Keratinocyte (primary cell): ENCODE data around the gene LSP1. TPM values are rescaled to one million over a fixed set of nuclear protein-coding genes. Genes with fewer than 3 reads are reported as not detected.

ENCODE experiments used
- DNase-seq: peaks from one replicate; pipeline ENCODE4 v3.0.0-alpha.2; 2011; ENCODE audit warnings: low read depth, missing footprints, low spot score
- FAIRE-seq: peaks from 2 replicates; lab custom pipeline; 2011; peaks lifted over from hg19 to GRCh38; lab: Jason Lieb, UNC
- H2AFZ ChIP-seq: 2 replicates; pipeline ENCODE4 v1.6.0; 2012; ENCODE audit warnings: low read length, control low read depth, inconsistent platforms; ENCODE audit not compliant: control insufficient read depth
- H3K27ac ChIP-seq: 2 replicates; pipeline ENCODE4 v1.5.1; 2011; ENCODE audit warnings: low read length; ENCODE audit not compliant: control insufficient read depth, insufficient read depth
- H3K27me3 ChIP-seq: 3 replicates; pipeline ENCODE4 v1.6.0; 2011; ENCODE audit warnings: low read length; ENCODE audit not compliant: control insufficient read depth, insufficient read depth; ENCODE audit errors: extremely low read depth
- H3K36me3 ChIP-seq, 2 experiments: 2 replicates in 1 of 2; 3 replicates in 1 of 2; pipeline ENCODE4 v1.5.1; 2011; ENCODE audit warnings: low read length in 2 of 2, mild to moderate bottlenecking in 1 of 2; ENCODE audit not compliant: control insufficient read depth in 2 of 2, insufficient read depth in 2 of 2; ENCODE audit errors: extremely low read depth in 1 of 2
- H3K4me1 ChIP-seq: 3 replicates; pipeline ENCODE4 v1.5.1; 2011; ENCODE audit warnings: low read length; ENCODE audit not compliant: control insufficient read depth, insufficient read depth; ENCODE audit errors: extremely low read depth
- H3K4me2 ChIP-seq: 3 replicates; pipeline ENCODE4 v1.6.0; 2011; ENCODE audit warnings: low read depth, low read length; ENCODE audit not compliant: control insufficient read depth, insufficient read depth; ENCODE audit errors: extremely low read depth
- H3K4me3 ChIP-seq, 3 experiments: fragments of 200-600 bp in 1 of 3; sonication (generic) in 1 of 3; 2 replicates in 2 of 3; 3 replicates in 1 of 3; pipeline ENCODE4 v1.5.1; 2011 to 2016; ENCODE audit warnings: low read length in 3 of 3, mild to moderate bottlenecking in 3 of 3, control low read depth in 2 of 3, inconsistent platforms in 1 of 3, low read depth in 1 of 3, mixed read lengths in 1 of 3, mixed run types in 1 of 3, moderate library complexity in 1 of 3; ENCODE audit not compliant: control insufficient read depth in 2 of 3, insufficient read depth in 2 of 3; ENCODE audit errors: extremely low read depth in 1 of 3
- H3K79me2 ChIP-seq: 2 replicates; pipeline ENCODE4 v1.6.0; 2012; ENCODE audit warnings: low read length; ENCODE audit not compliant: control insufficient read depth, insufficient read depth
- H3K9ac ChIP-seq: 3 replicates; pipeline ENCODE4 v1.6.0; 2011; ENCODE audit warnings: low read length; ENCODE audit not compliant: control insufficient read depth, insufficient read depth; ENCODE audit errors: extremely low read depth
- H3K9me1 ChIP-seq: 3 replicates; pipeline ENCODE4 v1.6.0; 2011; ENCODE audit warnings: low read length; ENCODE audit not compliant: control insufficient read depth, insufficient read depth; ENCODE audit errors: extremely low read depth
- H3K9me3 ChIP-seq: 2 replicates; pipeline ENCODE4 v1.5.1; 2012; ENCODE audit warnings: low read depth, low read length; ENCODE audit not compliant: control insufficient read depth
- H4K20me1 ChIP-seq: 3 replicates; pipeline ENCODE4 v1.6.0; 2011; ENCODE audit warnings: low read length; ENCODE audit not compliant: control insufficient read depth, insufficient read depth; ENCODE audit errors: extremely low read depth
- CTCF ChIP-seq, 3 experiments: IDR thresholded peaks in 1 of 3; conservative IDR thresholded peaks in 1 of 3; optimal IDR thresholded peaks in 1 of 3; 2 replicates in 2 of 3; 3 replicates in 1 of 3; pipeline versions ENCODE3 to v1.5.1; 2011; ENCODE audit warnings: low read length in 3 of 3, mild to moderate bottlenecking in 3 of 3, moderate library complexity in 2 of 3, control low read depth in 1 of 3, inconsistent platforms in 1 of 3; ENCODE audit not compliant: insufficient read depth in 2 of 3; ENCODE audit errors: extremely low read depth in 1 of 3
- EZH2 ChIP-seq: IDR thresholded peaks from one replicate; pipeline ENCODE4 v1.6.1; 2012; ENCODE audit warnings: inconsistent platforms, mild to moderate bottlenecking, low read length, moderate library complexity
- dilution Hi-C: fragments of 300-500 bp; cut with MboI; formaldehyde crosslinking; loops from one replicate; pipeline ENCODE4 v1.7.0; 2020; ENCODE audit warnings: low sequenced_read_pairs; ENCODE audit not compliant: extremely low pct_ligation_motif_present
- polyA plus RNA-seq, 5 experiments: library from polyadenylated mRNA; depleted of rRNA in 3 of 5; stranded (reverse) in 3 of 5; stranded (forward) in 1 of 5; unstranded in 1 of 5; fragments of >200 nt; gene quantifications; 1 replicate in 1 of 5; 2 replicates in 3 of 5; 3 replicates in 1 of 5; pipeline versions ENCODE4 v1.2.1 to v1.2.3, GENCODE V29; 2011 to 2012; ENCODE audit warnings: missing spikeins in 2 of 5, low read depth in 1 of 5, low replicate concordance in 1 of 5

Gene LSP1
- polyA plus RNA-seq, 1 donor (not counting 4 experiments of a cell fraction or from before 2014, with no cell fraction given), result 0.94 TPM

DNA sequence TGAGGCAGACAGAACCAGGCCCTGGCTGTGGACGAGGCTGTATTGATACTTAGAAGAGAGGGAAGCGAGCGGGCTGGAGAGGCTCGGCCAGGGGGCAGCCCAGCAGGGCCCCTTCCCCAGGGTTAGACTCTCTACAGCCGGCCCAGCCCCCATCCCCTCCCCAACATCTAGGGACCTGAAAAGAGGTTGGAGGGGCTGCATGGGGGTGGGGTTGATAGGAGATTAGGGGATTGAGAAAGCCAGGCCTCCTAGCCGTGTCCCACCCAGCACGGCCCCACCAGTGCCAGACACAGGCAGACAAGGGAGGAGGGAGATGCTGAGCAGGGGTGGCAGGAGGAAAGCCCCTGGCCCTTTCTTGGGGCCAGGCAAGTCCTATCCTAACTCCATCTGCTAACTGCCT, 5.7 kb downstream of the LSP1 start:
- no peaks in the 10 kb centered on the region for H4K20me1 ChIP-seq
- no peak overlapping the region for H3K4me2 ChIP-seq
- H3K36me3 ChIP-seq, result no peaks in the 10 kb centered on the region
- no peak overlapping the region for H3K9ac ChIP-seq
- no peak overlapping the region for H3K4me3 ChIP-seq
- no peak for DNase-seq
- H3K27me3 ChIP-seq, result no peaks in the 10 kb centered on the region
- no peak for FAIRE-seq
- H3K9me3 ChIP-seq, result no peaks in the 10 kb centered on the region
- TF ChIP-seq EZH2 (no peak), CTCF (optimal IDR thresholded peaks at IDR 0.05 in 1 of 3, IDR thresholded peaks at IDR 0.05 in 1 of 3, conservative IDR thresholded peaks at IDR 0.05 in 1 of 3; ENCODE audit: extremely low read depth in 1 of 3, insufficient read depth in 2 of 3, low read length in 3 of 3) (no peak)
- H3K9me1 ChIP-seq, result no peaks in the 10 kb centered on the region
- dilution Hi-C loops, result no loop called here
- no peak overlapping the region for H3K27ac ChIP-seq
- peaks cover 5% of the 10 kb centered on the region for H3K4me1 ChIP-seq
- H2AFZ ChIP-seq, result no peak overlapping the region
- no peaks in the 10 kb centered on the region for H3K79me2 ChIP-seq

GRCh38 chr11:1859004-1859403, 6.1 kb downstream of the LSP1 start:
- DNase-seq, result no peak
- Histone ChIP-seq H3K9me1 (no peaks in the 10 kb centered on the region), H4K20me1 (no peaks in the 10 kb centered on the region), H3K9me3 (no peaks in the 10 kb centered on the region), H3K79me2 (no peaks in the 10 kb centered on the region), H3K27me3 (no peaks in the 10 kb centered on the region), H3K36me3 (no peaks in the 10 kb centered on the region), H3K9ac (no peak overlapping the region), H3K4me3 (no peak overlapping the region), H2AFZ (no peak overlapping the region), H3K4me2 (no peak overlapping the region), H3K27ac (no peak overlapping the region), H3K4me1 (peaks cover 9% of the 10 kb centered on the region)
- FAIRE-seq, result no peak
- TF ChIP-seq CTCF (optimal IDR thresholded peaks at IDR 0.05 in 1 of 3, IDR thresholded peaks at IDR 0.05 in 1 of 3, conservative IDR thresholded peaks at IDR 0.05 in 1 of 3; ENCODE audit: extremely low read depth in 1 of 3, insufficient read depth in 2 of 3, low read length in 3 of 3), result no peak
- TF ChIP-seq EZH2, result no peak
- dilution Hi-C loops, result no loop called here
